NOMO-1 treated with DMSO at 0.1 percent for 48 hours (cell line): Measurements from ENCODE around the gene SLC5A5.
A peak's percentile ranks its signal among the peaks of the same experiment; 100 is the strongest.

Source experiments
- DNase-seq: peaks from one replicate; lab custom pipeline; 2025; ENCODE audit not compliant: unreplicated experiment; lab: John Stamatoyannopoulos, UW

The SLC5A5 gene

GRCh38 chr19:17847538-17848366 is 24.0 kb upstream of the SLC5A5 start, which contains the start of gene JAK3:
JAK3 (minus strand) TSS chr19:17847982; CDS start chr19:17844417, 3,565 bp downstream.
- DNase-seq = peak; percentile 36

GRCh38 chr19:17848595-17849292 is 23.0 kb upstream of the SLC5A5 start:
- no peak for DNase-seq

- DNase-seq = no peak
Measured at GRCh38 chr19:17854061-17854460, 17.7 kb upstream of the SLC5A5 start.

GRCh38 chr19:17855280-17856152 is 16.2 kb upstream of the SLC5A5 start:
- DNase-seq = peak; percentile 51

GRCh38 chr19:17859533-17860330 is 12.0 kb upstream of the SLC5A5 start, which contains the start of gene RPL18A:
RPL18A (plus strand) TSS chr19:17859910; CDS start chr19:17859957, 47 bp downstream.
- DNase-seq = peak; percentile 99

GRCh38 chr19:17860331-17860992 is 11.3 kb upstream of the SLC5A5 start:
- no peak for DNase-seq

GRCh38 chr19:17860993-17861360 is 10.8 kb upstream of the SLC5A5 start:
- no peak for DNase-seq

GRCh38 chr19:17861542-17862402 is 10.0 kb upstream of the SLC5A5 start:
- DNase-seq = no peak

- DNase-seq = no peak
Measured at GRCh38 chr19:17862711-17863519, 8.8 kb upstream of the SLC5A5 start.

GRCh38 chr19:17863520-17864182 is 8.1 kb upstream of the SLC5A5 start:
- no peak for DNase-seq

GRCh38 chr19:17865364-17866311 is 6.1 kb upstream of the SLC5A5 start:
- no peak for DNase-seq

GRCh38 chr19:17866312-17866963 is 5.3 kb upstream of the SLC5A5 start:
- DNase-seq = no peak

GRCh38 chr19:17866964-17867486 is 4.7 kb upstream of the SLC5A5 start:
- no peak for DNase-seq

GRCh38 chr19:17868669-17869068 is 3.1 kb upstream of the SLC5A5 start:
- no peak for DNase-seq

- no peak for DNase-seq
Measured at GRCh38 chr19:17869114-17869608, 2.6 kb upstream of the SLC5A5 start.
